Neural cell (in vitro differentiated cells): ENCODE results near the gene ARL14EPL. TPM values are rescaled to one million over a fixed set of nuclear protein-coding genes. Genes with fewer than 3 reads are reported as not detected.

ENCODE experiments used
- H2AFZ ChIP-seq: fragments of 200-600, 300-800 bp; sonication (generic), shearing (Covaris generic); 2 replicates; pipeline ENCODE4 v1.6.0; 2014; ENCODE audit warnings: low read depth, mild to moderate bottlenecking, antibody characterized with exemption, low read length, moderate library complexity
- H3F3A ChIP-seq: fragments of 200-600 bp; shearing (Covaris generic); 2 replicates; pipeline ENCODE4 v1.6.1; 2016; ENCODE audit warnings: mild to moderate bottlenecking, moderate library complexity, mixed read lengths, antibody characterized with exemption, low read length; ENCODE audit not compliant: insufficient read depth, poor library complexity, severe bottlenecking
- H3K27ac ChIP-seq: fragments of 200-600, 300-800 bp; sonication (generic), shearing (Covaris generic); 2 replicates; pipeline ENCODE4 v1.5.1; 2014; ENCODE audit warnings: mild to moderate bottlenecking, low read length, moderate library complexity
- H3K27me3 ChIP-seq: fragments of 300-800, 200-600 bp; sonication (generic), shearing (Covaris generic); 2 replicates; pipeline ENCODE4 v1.6.0; 2014; ENCODE audit warnings: mild to moderate bottlenecking, low read depth, low read length, moderate library complexity; ENCODE audit not compliant: insufficient read depth
- H3K36me3 ChIP-seq: fragments of 300-800, 200-600 bp; sonication (generic), shearing (Covaris generic); 2 replicates; pipeline ENCODE4 v1.5.1; 2014; ENCODE audit warnings: mild to moderate bottlenecking, antibody characterized with exemption, low read length, moderate library complexity; ENCODE audit not compliant: insufficient read depth
- H3K4me2 ChIP-seq: fragments of 300-800, 200-600 bp; sonication (generic), shearing (Covaris generic); 2 replicates; pipeline ENCODE4 v1.6.0; 2014; ENCODE audit warnings: mild to moderate bottlenecking, low read length
- H3K4me3 ChIP-seq: fragments of 300-800, 200-600 bp; sonication (generic), shearing (Covaris generic); 2 replicates; pipeline ENCODE4 v1.5.1; 2014; ENCODE audit warnings: mild to moderate bottlenecking, low read length, moderate library complexity
- H3K79me2 ChIP-seq: fragments of 200-600 bp; shearing (Covaris generic); replicated peaks from 2 replicates; pipeline ENCODE4 v1.6.0; 2014; ENCODE audit warnings: mild to moderate bottlenecking, low read length, moderate library complexity; ENCODE audit not compliant: insufficient read depth
- H3K9ac ChIP-seq: fragments of 300-800, 200-600 bp; sonication (generic), shearing (Covaris generic); 2 replicates; pipeline ENCODE4 v1.6.1; 2016; ENCODE audit warnings: mild to moderate bottlenecking, low read length, mixed read lengths
- H3K9me2 ChIP-seq: fragments of 200-600 bp; shearing (Covaris generic); 2 replicates; pipeline ENCODE4 v1.6.1; 2016; ENCODE audit warnings: mild to moderate bottlenecking, low read length, mixed read lengths; ENCODE audit not compliant: insufficient read depth
- H3K9me3 ChIP-seq: fragments of 200-600, 300-800 bp; sonication (generic), shearing (Covaris generic); 2 replicates; pipeline ENCODE4 v1.6.1; 2016; ENCODE audit warnings: mild to moderate bottlenecking, mixed run types, low read length, moderate library complexity, mixed read lengths
- H4K20me1 ChIP-seq: fragments of 200-600 bp; shearing (Covaris generic); 2 replicates; pipeline ENCODE4 v1.6.1; 2016; ENCODE audit warnings: mild to moderate bottlenecking, mixed run types; ENCODE audit not compliant: insufficient read depth
- CTCF ChIP-seq: fragments of 450-650 bp; IDR thresholded peaks from 2 replicates; pipeline ENCODE4 v1.5.1; 2014; ENCODE audit warnings: antibody characterized with exemption, mild to moderate bottlenecking, moderate library complexity; ENCODE audit not compliant: poor library complexity, severe bottlenecking
- EP300 ChIP-seq: fragments of 450-650 bp; conservative IDR thresholded peaks from 2 replicates; pipeline ENCODE4 v1.6.1; 2014; ENCODE audit warnings: antibody characterized with exemption, mild to moderate bottlenecking, moderate library complexity; ENCODE audit not compliant: poor library complexity, severe bottlenecking
- EZH2 ChIP-seq: fragments of 200-600, 300-800 bp; shearing (Covaris generic), sonication (generic); IDR thresholded peaks from 2 replicates; pipeline ENCODE4 v1.6.1; 2014; ENCODE audit warnings: antibody characterized with exemption, low read length, borderline replicate concordance, mild to moderate bottlenecking; ENCODE audit not compliant: insufficient read depth, poor library complexity, severe bottlenecking
- MXI1 ChIP-seq: fragments of 450-650 bp; conservative IDR thresholded peaks from 2 replicates; pipeline ENCODE4 v1.6.1; 2014; ENCODE audit warnings: antibody characterized with exemption, mild to moderate bottlenecking; ENCODE audit not compliant: poor library complexity, severe bottlenecking
- POLR2AphosphoS5 ChIP-seq: IDR thresholded peaks from 2 replicates; pipeline ENCODE4 v1.6.1; 2012
- RAD21 ChIP-seq: fragments of 450-650 bp; conservative IDR thresholded peaks from 2 replicates; pipeline ENCODE4 v1.6.1; 2014; ENCODE audit warnings: antibody characterized with exemption, mild to moderate bottlenecking, moderate library complexity
- REST ChIP-seq: IDR thresholded peaks from 2 replicates; pipeline ENCODE4 v1.6.1; 2012; ENCODE audit warnings: borderline replicate concordance
- SMC3 ChIP-seq: fragments of 450-650 bp; conservative IDR thresholded peaks from 2 replicates; pipeline ENCODE4 v1.6.1; 2014; ENCODE audit warnings: antibody characterized with exemption, mild to moderate bottlenecking, moderate library complexity; ENCODE audit not compliant: poor library complexity
- TAF1 ChIP-seq: IDR thresholded peaks from 2 replicates; pipeline ENCODE4 v1.6.1; 2012; ENCODE audit warnings: low read depth
- polyA plus RNA-seq: library from polyadenylated mRNA; depleted of rRNA; stranded (reverse); fragments of >200 nt; gene quantifications from 2 replicates; pipeline ENCODE4 v1.2.3, GENCODE V29; 2014

ARL14EPL gene
- polyA plus RNA-seq, 1 donor from 2014 or later = 0.24 TPM

- H2AFZ ChIP-seq = no peak overlapping the region
- no peak overlapping the region for H3K4me3 ChIP-seq
- H3K79me2 ChIP-seq = no peaks in the 10 kb centered on the region
- no peak for TF ChIP-seq TAF1
- TF ChIP-seq REST = peak; percentile 44
- TF ChIP-seq EP300 = peak; percentile 84
- no peak overlapping the region for H3K4me2 ChIP-seq
- H3K27me3 ChIP-seq = no peaks in the 10 kb centered on the region
- no peaks in the 10 kb centered on the region for H3K36me3 ChIP-seq
- H3K27ac ChIP-seq = peak overlapping the region; percentile 33
- no peaks in the 10 kb centered on the region for H4K20me1 ChIP-seq
- H3K9me3 ChIP-seq = no peaks in the 10 kb centered on the region
- no peaks in the 10 kb centered on the region for H3K9me2 ChIP-seq
- no peak overlapping the region for H3K9ac ChIP-seq
- no peaks in the 10 kb centered on the region for H3F3A ChIP-seq
Measured at GRCh38 chr5:116058346-116058936, 26.2 kb downstream of the ARL14EPL start.

- Histone ChIP-seq H3K27ac (peak overlapping the region; percentile 2), H3K9ac (no peak overlapping the region), H2AFZ (no peak overlapping the region), H3F3A (no peaks in the 10 kb centered on the region), H3K4me2 (peak overlapping the region; percentile 17), H3K4me3 (no peak overlapping the region), H3K36me3 (no peaks in the 10 kb centered on the region), H3K9me2 (no peaks in the 10 kb centered on the region), H3K9me3 (no peaks in the 10 kb centered on the region), H3K79me2 (no peaks in the 10 kb centered on the region), H3K27me3 (no peaks in the 10 kb centered on the region), H4K20me1 (no peaks in the 10 kb centered on the region)
- TF ChIP-seq TAF1 (no peak), CTCF (no peak), EZH2 (no peak), SMC3 (no peak), MXI1 (no peak), REST (no peak), EP300 (no peak), RAD21 (no peak), POLR2AphosphoS5 (no peak)
Measured at GRCh38 chr5:116062352-116062751, 30.1 kb downstream of the ARL14EPL start.
